ENCODE measurements around the gene REXO4.
"Not testable (repeated sequence)": the region's sequence is repeated elsewhere in the genome, so short reads cannot be mapped to it uniquely, and the experiment has no call there.

REXO4 gene

GRCh38 chr9:133389025-133389557 lies 28.7 kb downstream of the REXO4 start:
- in situ Hi-C loops (cut with HindIII; ENCODE audit: low pct_unique_long_range_greater_than_20kb, low sequenced_read_pairs), result no loop called here
- no peak for DNase-seq (ENCODE audit: low read depth in 1 of 2, low spot score in 1 of 2)
- no peak for TF ChIP-seq JUND (IDR thresholded peaks at IDR 0.05; ENCODE audit: low read depth)

GRCh38 chr9:133387680-133388079 lies 30.1 kb downstream of the REXO4 start:
- in situ Hi-C loops (cut with HindIII; ENCODE audit: low pct_unique_long_range_greater_than_20kb, low sequenced_read_pairs), result no loop called here
- DNase-seq (ENCODE audit: low read depth in 1 of 2, low spot score in 1 of 2), result peak; percentile 90 to 95
- TF ChIP-seq JUND (IDR thresholded peaks at IDR 0.05; ENCODE audit: low read depth), result no peak

- in situ Hi-C loops (cut with HindIII; ENCODE audit: low pct_unique_long_range_greater_than_20kb, low sequenced_read_pairs), result no loop called here
- DNase-seq (ENCODE audit: low read depth in 1 of 2, low spot score in 1 of 2), result no peak
- TF ChIP-seq JUND (IDR thresholded peaks at IDR 0.05; ENCODE audit: low read depth), result no peak
Observed at GRCh38 chr9:133386338-133386737, 31.5 kb downstream of the REXO4 start.

GRCh38 chr9:133385452-133385851 lies 32.4 kb downstream of the REXO4 start:
- in situ Hi-C loops (cut with HindIII; ENCODE audit: low pct_unique_long_range_greater_than_20kb, low sequenced_read_pairs), result no loop called here
- DNase-seq (ENCODE audit: low read depth in 1 of 2, low spot score in 1 of 2), result no peak
- TF ChIP-seq JUND (IDR thresholded peaks at IDR 0.05; ENCODE audit: low read depth), result no peak

- no peak for TF ChIP-seq JUND (IDR thresholded peaks at IDR 0.05; ENCODE audit: low read depth)
- in situ Hi-C loops (cut with HindIII; ENCODE audit: low pct_unique_long_range_greater_than_20kb, low sequenced_read_pairs), result no loop called here
- no peak for DNase-seq (ENCODE audit: low read depth in 1 of 2, low spot score in 1 of 2)
Observed at GRCh38 chr9:133384736-133385321, 33.0 kb downstream of the REXO4 start.

GRCh38 chr9:133383438-133383837 lies 34.4 kb downstream of the REXO4 start:
- TF ChIP-seq JUND (IDR thresholded peaks at IDR 0.05; ENCODE audit: low read depth), result no peak
- no peak for DNase-seq (ENCODE audit: low read depth in 1 of 2, low spot score in 1 of 2)
- in situ Hi-C loops (cut with HindIII; ENCODE audit: low pct_unique_long_range_greater_than_20kb, low sequenced_read_pairs), result no loop called here

GRCh38 chr9:133382507-133383141 lies 35.2 kb downstream of the REXO4 start:
- in situ Hi-C loops (cut with HindIII; ENCODE audit: low pct_unique_long_range_greater_than_20kb, low sequenced_read_pairs), result no loop called here
- no peak for TF ChIP-seq JUND (IDR thresholded peaks at IDR 0.05; ENCODE audit: low read depth)
- DNase-seq (ENCODE audit: low read depth in 1 of 2, low spot score in 1 of 2), result no peak

- TF ChIP-seq JUND (IDR thresholded peaks at IDR 0.05; ENCODE audit: low read depth), result no peak
- no peak for DNase-seq (ENCODE audit: low read depth in 1 of 2, low spot score in 1 of 2)
- in situ Hi-C loops (cut with HindIII; ENCODE audit: low pct_unique_long_range_greater_than_20kb, low sequenced_read_pairs), result no loop called here
Observed at GRCh38 chr9:133380734-133381133, 37.1 kb downstream of the REXO4 start.

- DNase-seq (ENCODE audit: low read depth in 1 of 2, low spot score in 1 of 2), result no peak
- TF ChIP-seq JUND (IDR thresholded peaks at IDR 0.05; ENCODE audit: low read depth), result no peak
- in situ Hi-C loops (cut with HindIII; ENCODE audit: low pct_unique_long_range_greater_than_20kb, low sequenced_read_pairs), result no loop called here
Observed at GRCh38 chr9:133379153-133380086, 38.4 kb downstream of the REXO4 start.

GRCh38 chr9:133378408-133378962 lies 39.3 kb downstream of the REXO4 start:
- no peak for DNase-seq (ENCODE audit: low read depth in 1 of 2, low spot score in 1 of 2)
- in situ Hi-C loops (cut with HindIII; ENCODE audit: low pct_unique_long_range_greater_than_20kb, low sequenced_read_pairs), result no loop called here
- TF ChIP-seq JUND (IDR thresholded peaks at IDR 0.05; ENCODE audit: low read depth), result no peak

GRCh38 chr9:133377721-133378216 lies 40.0 kb downstream of the REXO4 start:
- DNase-seq (ENCODE audit: low read depth in 1 of 2, low spot score in 1 of 2), result peak in 1 of 2 experiments; percentile 46
- TF ChIP-seq JUND (IDR thresholded peaks at IDR 0.05; ENCODE audit: low read depth), result no peak
- in situ Hi-C loops (cut with HindIII; ENCODE audit: low pct_unique_long_range_greater_than_20kb, low sequenced_read_pairs), result no loop called here

- in situ Hi-C loops (cut with HindIII; ENCODE audit: low pct_unique_long_range_greater_than_20kb, low sequenced_read_pairs); DNase-seq (ENCODE audit: low read depth in 1 of 2, low spot score in 1 of 2): not testable (repeated sequence)
Observed at GRCh38 chr9:133377280-133377679, 40.5 kb downstream of the REXO4 start.
